ENCODE data around the gene SLC26A6. TPM values are rescaled to one million over a fixed set of nuclear protein-coding genes. Genes with fewer than 3 reads are reported as not detected.
A peak's percentile ranks its signal among the peaks of the same experiment; 100 is the strongest.

Gene SLC26A6
- total and polyA plus RNA-seq, 2 donors (not counting 1 experiment from before 2014, with no cell fraction given), result 22.5 to 26.7 TPM

- H3K27ac Mint-ChIP-seq, result peak overlapping the region; percentile 73
- H3K27me3 Mint-ChIP-seq, result peaks cover 9% of the 10 kb centered on the region
- H3K4me3 Mint-ChIP-seq, result peak overlapping the region; percentile 83
- peaks cover 0 to 18% (median 0%) of the 10 kb centered on the region in 3 donors for H3K9me3 ChIP-seq (ENCODE audit: control extremely low read depth in 1 of 3, control insufficient read depth in 2 of 3, insufficient read depth in 1 of 3, low read length in 2 of 3)
- H4K20me1 ChIP-seq (ENCODE audit: control insufficient read depth, insufficient read depth, low read length, poor library complexity, severe bottlenecking), result no peaks in the 10 kb centered on the region
- H3K4me1 ChIP-seq (ENCODE audit: control insufficient read depth in 2 of 2, insufficient read depth in 2 of 2, low read length in 2 of 2), result peaks cover 9 to 22% of the 10 kb centered on the region in 2 donors
- peak overlapping the region; percentile 95 for H3K4me2 ChIP-seq (replicated peaks; ENCODE audit: low read depth, low read length, poor library complexity, severe bottlenecking)
- peak overlapping the region in 4 of 5 experiments; percentile 44 to 66 (median 62) for H3K4me3 ChIP-seq (ENCODE audit: control extremely low read depth in 1 of 5, extremely low read depth in 1 of 5, insufficient read depth in 1 of 5, low read depth in 2 of 5, low read length in 4 of 5)
- peak overlapping the region in 1 of 2 donors; percentile 24 for H3K27ac ChIP-seq (ENCODE audit: low read length in 2 of 2)
- peak overlapping the region; percentile 85 for H2AFZ ChIP-seq (ENCODE audit: insufficient read depth, low read depth, low read length, poor library complexity, severe bottlenecking)
- TF ChIP-seq CTCF (IDR thresholded peaks at IDR 0.05) (peak; percentile 83), EZH2 (IDR thresholded peaks at IDR 0.05; ENCODE audit: borderline replicate concordance, insufficient read depth, low read depth, low read length, poor library complexity, severe bottlenecking) (no peak)
- H3K79me2 ChIP-seq (ENCODE audit: control insufficient read depth, insufficient read depth, low read length), result no peaks in the 10 kb centered on the region
- intact Hi-C loops (cut with micrococcal nuclease), result loop anchor here (1.0 to 2.0 kb wide), 4 partner anchors 21 to 99 kb away; partner anchors contain the start of genes NCKIPSD, SLC26A6 and UQCRC1
- DNase-seq (peak; percentile 89), ATAC-seq (ENCODE audit: low read depth) (peak; percentile 79)
- peak overlapping the region; percentile 66 for H3K9ac ChIP-seq (ENCODE audit: low read length)
- 4% methylated on average over 94 of the region's 94 CpGs for WGBS (ENCODE audit: insufficient coverage)
- no peaks in the 10 kb centered on the region for H3K9me3 Mint-ChIP-seq (ENCODE audit: insufficient read depth)
- no peaks in the 10 kb centered on the region for H3K36me3 ChIP-seq (replicated peaks in 1 of 2; ENCODE audit: control extremely low read depth in 1 of 2, control insufficient read depth in 1 of 2, extremely low read depth in 1 of 2, insufficient read depth in 2 of 2, low read length in 1 of 2)
- peaks cover 17% of the 10 kb centered on the region for H3K4me1 Mint-ChIP-seq
- H3K27me3 ChIP-seq (replicated peaks in 1 of 4; ENCODE audit: control extremely low read depth in 1 of 4, control insufficient read depth in 3 of 4, insufficient read depth in 4 of 4, low read length in 3 of 4), result peaks cover 0 to 42% (median 6%) of the 10 kb centered on the region in 4 experiments
- ChIA-PET CTCF (interaction anchor here (0.6 to 1.4 kb wide), 5 partner anchors 15 to 256 kb away, joined by 3 to 9 read pairs (median 3); no protein-coding TSS in a partner anchor), POLR2A (no interaction called here)
Measured at GRCh38 chr3:48656061-48656840, 21.0 kb upstream of the SLC26A6 start.

All from B cell (primary cell).